Trophoblast cell (in vitro differentiated cells and primary cell): ENCODE data around the gene DROSHA.
"Not testable (repeated sequence)": the region's sequence is repeated elsewhere in the genome, so short reads cannot be mapped to it uniquely, and the experiment has no call there.

Experiments
- DNase-seq, 2 donors: peaks; one replicate each; pipeline ENCODE4 v3.0.0-alpha.2; 2016
- H2AFZ ChIP-seq: 2 replicates; pipeline ENCODE4 v1.6.1; 2013; ENCODE audit warnings: low read length, moderate library complexity, mild to moderate bottlenecking; ENCODE audit not compliant: insufficient read depth, poor library complexity
- H2AK5ac ChIP-seq: 2 replicates; pipeline ENCODE4 v1.6.1; 2013; ENCODE audit warnings: mild to moderate bottlenecking, low read length
- H2BK120ac ChIP-seq: 2 replicates; pipeline ENCODE4 v1.6.1; 2013; ENCODE audit warnings: low read length, mild to moderate bottlenecking, moderate library complexity; ENCODE audit not compliant: insufficient read depth, poor library complexity
- H2BK12ac ChIP-seq: 2 replicates; pipeline ENCODE4 v1.6.1; 2013; ENCODE audit warnings: mild to moderate bottlenecking, low read length, moderate library complexity
- H2BK5ac ChIP-seq: 2 replicates; pipeline ENCODE4 v1.6.1; 2013; ENCODE audit warnings: low read length, low read depth, moderate library complexity, mild to moderate bottlenecking; ENCODE audit not compliant: poor library complexity
- H3K14ac ChIP-seq: 2 replicates; pipeline ENCODE4 v1.6.1; 2013; ENCODE audit warnings: mild to moderate bottlenecking, low read length
- H3K18ac ChIP-seq: 2 replicates; pipeline ENCODE4 v1.6.1; 2013; ENCODE audit warnings: mild to moderate bottlenecking, low read length
- H3K23ac ChIP-seq: 2 replicates; pipeline ENCODE4 v1.6.1; 2013; ENCODE audit warnings: low read length
- H3K27ac ChIP-seq: 2 replicates; pipeline ENCODE4 v1.5.1; 2013; ENCODE audit warnings: low read depth, mild to moderate bottlenecking, inconsistent platforms, low read length, moderate library complexity
- H3K27me3 ChIP-seq: 2 replicates; pipeline ENCODE4 v1.6.1; 2013; ENCODE audit warnings: inconsistent platforms, mild to moderate bottlenecking, low read length, moderate library complexity; ENCODE audit not compliant: insufficient read depth
- H3K36me3 ChIP-seq, 2 experiments: 1 replicate in 1 of 2; 2 replicates in 1 of 2; pipeline ENCODE4 v1.6.1; 2013; ENCODE audit warnings: low read length in 2 of 2, mild to moderate bottlenecking in 2 of 2, moderate library complexity in 1 of 2; ENCODE audit not compliant: insufficient read depth in 2 of 2, control insufficient read depth in 1 of 2
- H3K4ac ChIP-seq: 2 replicates; pipeline ENCODE4 v1.6.1; 2013; ENCODE audit warnings: low read depth, mild to moderate bottlenecking, low read length, moderate library complexity
- H3K4me1 ChIP-seq, 2 experiments: 1 replicate in 1 of 2; 2 replicates in 1 of 2; pipeline ENCODE4 v1.6.1; 2013; ENCODE audit warnings: low read length in 2 of 2, mild to moderate bottlenecking in 2 of 2, moderate library complexity in 1 of 2; ENCODE audit not compliant: insufficient read depth in 2 of 2, control insufficient read depth in 1 of 2
- H3K4me2 ChIP-seq: 2 replicates; pipeline ENCODE4 v1.6.1; 2013; ENCODE audit warnings: inconsistent platforms, mild to moderate bottlenecking, low read length, moderate library complexity
- H3K4me3 ChIP-seq: 2 replicates; pipeline ENCODE4 v1.5.1; 2013; ENCODE audit warnings: mild to moderate bottlenecking, low read depth, low read length, inconsistent platforms
- H3K79me1 ChIP-seq: one replicate; pipeline ENCODE4 v1.6.1; 2013; ENCODE audit warnings: low read length
- H3K79me2 ChIP-seq: 2 replicates; pipeline ENCODE4 v1.6.1; 2013; ENCODE audit warnings: low read length, mild to moderate bottlenecking; ENCODE audit not compliant: control insufficient read depth, insufficient read depth, poor library complexity
- H3K9ac ChIP-seq: 2 replicates; pipeline ENCODE4 v1.6.1; 2013; ENCODE audit warnings: mild to moderate bottlenecking, low read length
- H3K9me3 ChIP-seq: 2 replicates; pipeline ENCODE4 v1.6.1; 2013; ENCODE audit warnings: low read depth, mild to moderate bottlenecking, control low read depth, inconsistent platforms, low read length; ENCODE audit not compliant: insufficient read depth
- H4K12ac ChIP-seq: 2 replicates; pipeline ENCODE4 v1.6.1; 2013; ENCODE audit warnings: low read depth, mild to moderate bottlenecking, low read length, moderate library complexity
- H4K8ac ChIP-seq: 2 replicates; pipeline ENCODE4 v1.6.1; 2013; ENCODE audit warnings: low read depth, mild to moderate bottlenecking, low read length, moderate library complexity
- H4K91ac ChIP-seq: one replicate; pipeline ENCODE4 v1.6.1; 2013; ENCODE audit warnings: low read depth, mild to moderate bottlenecking, low read length, moderate library complexity
- WGBS: extraction: QIAGEN DNeasy Blood & Tissue Kit; methylation state at CpG from one replicate; pipeline ENCODE4 v1.1.7; 2013; ENCODE audit warnings: missing lambda C conversion rate; ENCODE audit not compliant: insufficient read length, insufficient coverage; ENCODE audit errors: extremely low coverage; 5-methylcytosine and 5-hydroxymethylcytosine counted together

The DROSHA gene

GRCh38 chr5:31573494-31574142 is 41.7 kb upstream of the DROSHA start:
- Histone ChIP-seq H2AFZ (no peak overlapping the region), H3K4me3 (no peak overlapping the region), H4K91ac (no peak overlapping the region), H3K23ac (no peak overlapping the region), H4K8ac (no peak overlapping the region), H3K27ac (no peak overlapping the region), H3K14ac (no peak overlapping the region), H2BK120ac (no peak overlapping the region), H3K18ac (no peak overlapping the region), H3K4me1 (no peaks in the 10 kb centered on the region), H3K27me3 (no peaks in the 10 kb centered on the region), H3K4me2 (no peak overlapping the region), H2BK5ac (no peak overlapping the region), H3K79me1 (no peaks in the 10 kb centered on the region), H2BK12ac (no peak overlapping the region), H3K9ac (no peak overlapping the region), H2AK5ac (no peak overlapping the region), H3K9me3 (no peaks in the 10 kb centered on the region), H3K79me2 (no peaks in the 10 kb centered on the region), H4K12ac (no peak overlapping the region), H3K4ac (no peak overlapping the region), H3K36me3 (no peaks in the 10 kb centered on the region)
- no CpG with 5 or more reads among the region's 10 CpGs for WGBS
- no peak for DNase-seq

GRCh38 chr5:31569068-31569467 is 37.2 kb upstream of the DROSHA start:
- H3K23ac ChIP-seq: no peak overlapping the region
- H3K18ac ChIP-seq: no peak overlapping the region
- no peak overlapping the region for H3K27ac ChIP-seq
- no peak overlapping the region for H3K4me3 ChIP-seq
- H3K4me2 ChIP-seq: no peak overlapping the region
- no peaks in the 10 kb centered on the region for H3K27me3 ChIP-seq
- no peak overlapping the region for H4K12ac ChIP-seq
- H2BK5ac ChIP-seq: no peak overlapping the region
- H2BK12ac ChIP-seq: no peak overlapping the region
- no peaks in the 10 kb centered on the region for H3K79me1 ChIP-seq
- no peaks in the 10 kb centered on the region for H3K79me2 ChIP-seq
- H3K4me1 ChIP-seq: no peaks in the 10 kb centered on the region
- H3K4ac ChIP-seq: no peak overlapping the region
- no peak overlapping the region for H3K9ac ChIP-seq
- peaks cover 6% of the 10 kb centered on the region for H3K9me3 ChIP-seq
- H4K91ac ChIP-seq: no peak overlapping the region
- no peak overlapping the region for H2BK120ac ChIP-seq
- DNase-seq: no peak
- H3K36me3 ChIP-seq: peaks cover 0 to 2% of the 10 kb centered on the region in 2 experiments
- H4K8ac ChIP-seq: no peak overlapping the region
- no peak overlapping the region for H3K14ac ChIP-seq
- no peak overlapping the region for H2AFZ ChIP-seq
- no peak overlapping the region for H2AK5ac ChIP-seq

GRCh38 chr5:31568302-31568835 is 36.5 kb upstream of the DROSHA start:
- Histone ChIP-seq H3K9ac (no peak overlapping the region), H3K4ac (no peak overlapping the region), H3K9me3 (peaks cover 6% of the 10 kb centered on the region), H2BK12ac (no peak overlapping the region), H2AK5ac (no peak overlapping the region), H3K27me3 (no peaks in the 10 kb centered on the region), H3K18ac (no peak overlapping the region), H2BK5ac (no peak overlapping the region), H2AFZ (no peak overlapping the region), H3K4me3 (no peak overlapping the region), H2BK120ac (no peak overlapping the region), H3K4me2 (no peak overlapping the region), H3K79me1 (no peaks in the 10 kb centered on the region), H3K27ac (no peak overlapping the region), H3K23ac (no peak overlapping the region), H3K4me1 (no peaks in the 10 kb centered on the region), H3K14ac (no peak overlapping the region), H4K12ac (no peak overlapping the region), H3K36me3 (peaks cover 0 to 2% of the 10 kb centered on the region in 2 experiments), H3K79me2 (no peaks in the 10 kb centered on the region), H4K8ac (no peak overlapping the region), H4K91ac (no peak overlapping the region)
- no CpG with 5 or more reads among the region's 1 CpG for WGBS
- no peak for DNase-seq

- not testable (repeated sequence) for H2AK5ac ChIP-seq, H2BK12ac ChIP-seq, H4K8ac ChIP-seq, H4K12ac ChIP-seq, H2AFZ ChIP-seq, H3K4ac ChIP-seq, H3K9ac ChIP-seq, H4K91ac ChIP-seq, H3K4me3 ChIP-seq, H3K79me1 ChIP-seq, H2BK120ac ChIP-seq, H3K4me1 ChIP-seq, H2BK5ac ChIP-seq, H3K18ac ChIP-seq, H3K79me2 ChIP-seq, H3K14ac ChIP-seq, H3K4me2 ChIP-seq, H3K36me3 ChIP-seq, H3K27me3 ChIP-seq, H3K9me3 ChIP-seq, DNase-seq, H3K27ac ChIP-seq, H3K23ac ChIP-seq
- no CpG with 5 or more reads among the region's 3 CpGs for WGBS
These were observed 34.5 kb upstream of the DROSHA start for GRCh38 chr5:31566362-31566761.
